Erythroblast (primary cell): ENCODE data around the gene CELF2.

Experiments used
- GATA1 ChIP-seq: IDR thresholded peaks from 2 replicates; pipeline ENCODE4 v1.6.1; 2011; ENCODE audit warnings: low read depth, mild to moderate bottlenecking, control low read depth, low read length, moderate library complexity
- POLR2A ChIP-seq: IDR thresholded peaks from 2 replicates; pipeline ENCODE4 v1.6.1; 2011; ENCODE audit warnings: mild to moderate bottlenecking, low read length

DNA sequence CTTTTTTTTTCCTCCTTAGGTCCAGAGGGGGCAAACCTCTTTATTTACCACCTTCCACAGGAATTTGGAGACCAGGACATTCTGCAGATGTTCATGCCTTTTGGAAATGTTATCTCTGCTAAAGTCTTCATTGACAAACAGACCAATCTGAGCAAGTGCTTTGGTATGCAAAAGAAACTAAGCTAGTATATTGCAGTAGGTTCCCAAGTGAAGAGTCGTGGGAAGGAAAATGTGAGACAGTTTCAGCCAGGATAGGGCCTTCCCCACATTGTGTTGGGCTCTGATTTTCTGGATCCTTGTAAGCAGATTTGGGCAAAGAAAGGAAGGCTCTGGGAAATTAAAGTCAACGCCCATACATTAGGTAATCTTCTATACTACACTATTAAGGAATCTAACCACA is 308.1 kb downstream of the CELF2 start:
- no peak for TF ChIP-seq GATA1
- TF ChIP-seq POLR2A: no peak
